A673 (cell line): ENCODE data around the gene SH2D2A. TPM values are rescaled to one million over a fixed set of nuclear protein-coding genes. Genes with fewer than 3 reads are reported as not detected.

Source experiments
- BruUV-seq: library from RNA; stranded (reverse); fragments of 400-500 nt; replicated peaks from 2 replicates; lab custom pipeline; 2021; lab: Mats Ljungman, UMichigan
- CTCF ChIA-PET: fragments of 300-600 bp; sonication (Branson Sonifier 250); formaldehyde crosslinking; loops from one replicate; lab custom pipeline; 2022; ENCODE audit warnings: antibody characterized with exemption; lab: Charles Lee
- POLR2A ChIA-PET: fragments of 300-600 bp; sonication (Branson Sonifier 250); formaldehyde crosslinking; loops from one replicate; lab custom pipeline; 2022; ENCODE audit warnings: antibody characterized with exemption; ENCODE audit not compliant: low non-redundant PET; lab: Charles Lee
- DNase-seq: peaks from one replicate; pipeline ENCODE4 v3.0.0-alpha.2; 2015; ENCODE audit warnings: low spot score
- H3K27ac ChIP-seq: fragments of 200-600 bp; sonication (generic); 2 replicates; pipeline ENCODE4 v1.5.1; 2016; ENCODE audit warnings: mixed run types, low read depth, mild to moderate bottlenecking, mixed read lengths, antibody characterized with exemption, low read length; ENCODE audit not compliant: poor library complexity, severe bottlenecking
- H3K27me3 ChIP-seq: fragments of 200-600 bp; sonication (generic); replicated peaks from 2 replicates; pipeline ENCODE4 v1.6.1; 2017; ENCODE audit warnings: mixed run types, low read depth, mild to moderate bottlenecking, mixed read lengths, antibody characterized with exemption, low read length; ENCODE audit not compliant: insufficient read depth, poor library complexity
- H3K36me3 ChIP-seq: fragments of 200-600 bp; sonication (generic); 2 replicates; pipeline ENCODE4 v1.6.1; 2016; ENCODE audit warnings: mixed run types, mild to moderate bottlenecking, mixed read lengths, antibody characterized with exemption, low read length; ENCODE audit not compliant: insufficient read depth, poor library complexity, severe bottlenecking
- H3K4me1 ChIP-seq: fragments of 200-600 bp; sonication (generic); 2 replicates; pipeline ENCODE4 v1.6.1; 2017; ENCODE audit warnings: mixed run types, mild to moderate bottlenecking, mixed read lengths, antibody characterized with exemption, low read length; ENCODE audit not compliant: insufficient read depth, poor library complexity, severe bottlenecking
- H3K4me3 ChIP-seq: fragments of 200-600 bp; sonication (generic); 2 replicates; pipeline ENCODE4 v1.5.1; 2016; ENCODE audit warnings: low read depth, mixed run types, mild to moderate bottlenecking, mixed read lengths, low read length; ENCODE audit not compliant: poor library complexity, severe bottlenecking
- H3K9me3 ChIP-seq: fragments of 200-600 bp; sonication (generic); 2 replicates; pipeline ENCODE4 v1.6.1; 2016; ENCODE audit warnings: mixed run types, low read depth, mild to moderate bottlenecking, mixed read lengths, antibody characterized with exemption, low read length; ENCODE audit not compliant: poor library complexity, severe bottlenecking
- EZH2 ChIP-seq: fragments of 200-600 bp; sonication (generic); IDR thresholded peaks from 2 replicates; pipeline ENCODE4 v1.6.1; 2017; ENCODE audit warnings: borderline replicate concordance, low read depth, mild to moderate bottlenecking, mixed read lengths, antibody characterized with exemption, low read length; ENCODE audit not compliant: poor library complexity, severe bottlenecking
- intact Hi-C: fragments of 100-400 bp; cut with micrococcal nuclease; formaldehyde crosslinking; loops from one replicate; pipeline ENCODE4 v1.10.0; 2022; ENCODE audit not compliant: unreplicated experiment
- total RNA-seq: library from RNA; stranded (reverse); gene quantifications from 2 replicates; pipeline ENCODE4 v1.2.3, GENCODE V29; 2021
- TF ChIP-seq, protein P1 (sequence below): fragments of 300-800, 200-600 bp; sonication (generic); conservative IDR thresholded peaks from 2 replicates; pipeline ENCODE4 v1.5.1; 2017; ENCODE audit warnings: low read depth, mild to moderate bottlenecking, antibody characterized with exemption, low read length, moderate library complexity, mixed read lengths

The SH2D2A gene
- total RNA-seq, 1 experiment from 2014 or later = 3.5 TPM

DNA sequence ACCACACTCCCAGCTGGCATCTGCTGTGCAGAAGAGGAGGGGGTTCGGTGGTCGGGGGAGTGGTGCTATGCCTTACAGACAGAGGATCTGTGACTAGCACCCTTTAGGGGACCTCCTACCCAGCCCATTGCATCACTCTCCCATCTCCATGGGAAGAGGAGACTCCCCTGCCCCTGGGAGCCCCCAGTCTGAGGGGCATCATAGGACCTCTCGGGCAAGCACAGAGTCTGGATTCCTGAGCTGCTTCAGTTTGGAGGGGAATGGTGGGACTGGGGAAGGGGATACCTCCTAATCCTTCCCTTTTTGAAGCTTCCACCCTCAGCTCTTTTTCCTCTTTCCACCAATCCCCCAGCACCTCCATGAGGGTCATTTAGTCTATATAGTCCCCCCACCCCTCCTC lies 40.9 kb upstream of the SH2D2A start:
- POLR2A ChIA-PET = no interaction called here
- no peak overlapping the region for H3K4me3 ChIP-seq
- CTCF ChIA-PET = interaction anchor here (0.8 to 1.2 kb wide), 4 partner anchors 70 to 169 kb away, joined by 3 to 5 read pairs (median 4); no protein-coding TSS in a partner anchor
- intact Hi-C loops = no loop called here
- no peaks in the 10 kb centered on the region for H3K36me3 ChIP-seq
- no TSS peak for BruUV-seq
- peaks cover 27% of the 10 kb centered on the region for H3K27me3 ChIP-seq
- no peak for DNase-seq
- no peaks in the 10 kb centered on the region for H3K9me3 ChIP-seq
- H3K27ac ChIP-seq = no peak overlapping the region
- TF ChIP-seq, protein P1, sequence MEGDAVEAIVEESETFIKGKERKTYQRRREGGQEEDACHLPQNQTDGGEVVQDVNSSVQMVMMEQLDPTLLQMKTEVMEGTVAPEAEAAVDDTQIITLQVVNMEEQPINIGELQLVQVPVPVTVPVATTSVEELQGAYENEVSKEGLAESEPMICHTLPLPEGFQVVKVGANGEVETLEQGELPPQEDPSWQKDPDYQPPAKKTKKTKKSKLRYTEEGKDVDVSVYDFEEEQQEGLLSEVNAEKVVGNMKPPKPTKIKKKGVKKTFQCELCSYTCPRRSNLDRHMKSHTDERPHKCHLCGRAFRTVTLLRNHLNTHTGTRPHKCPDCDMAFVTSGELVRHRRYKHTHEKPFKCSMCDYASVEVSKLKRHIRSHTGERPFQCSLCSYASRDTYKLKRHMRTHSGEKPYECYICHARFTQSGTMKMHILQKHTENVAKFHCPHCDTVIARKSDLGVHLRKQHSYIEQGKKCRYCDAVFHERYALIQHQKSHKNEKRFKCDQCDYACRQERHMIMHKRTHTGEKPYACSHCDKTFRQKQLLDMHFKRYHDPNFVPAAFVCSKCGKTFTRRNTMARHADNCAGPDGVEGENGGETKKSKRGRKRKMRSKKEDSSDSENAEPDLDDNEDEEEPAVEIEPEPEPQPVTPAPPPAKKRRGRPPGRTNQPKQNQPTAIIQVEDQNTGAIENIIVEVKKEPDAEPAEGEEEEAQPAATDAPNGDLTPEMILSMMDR = no peak
- TF ChIP-seq EZH2 = no peak
- H3K4me1 ChIP-seq = peaks cover 10% of the 10 kb centered on the region

DNA sequence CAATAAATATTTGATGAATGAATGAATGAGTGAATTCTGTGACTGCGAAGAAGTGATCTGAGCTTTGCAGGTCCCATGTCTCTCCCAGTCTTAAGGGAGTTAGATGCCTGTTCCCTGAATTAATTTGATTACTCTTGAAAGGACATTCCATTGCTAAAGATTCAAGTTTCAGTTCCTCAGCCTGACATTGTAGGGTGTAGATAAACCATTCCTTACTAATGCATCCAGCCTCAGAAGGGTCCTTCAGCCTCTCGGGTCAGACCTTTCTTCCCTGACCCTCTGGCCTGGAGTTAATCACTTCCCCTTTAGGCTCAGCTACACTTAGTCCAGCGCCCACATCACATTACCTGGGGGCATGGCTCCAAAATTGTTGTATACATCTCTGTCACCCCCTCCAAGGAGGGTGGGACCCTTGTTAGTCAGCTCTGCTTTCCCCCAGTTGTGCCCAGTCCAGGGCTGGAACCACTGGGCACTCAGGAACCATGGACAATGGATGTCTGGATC lies 39.7 kb upstream of the SH2D2A start:
- no peak for DNase-seq
- ChIA-PET CTCF (no interaction called here), POLR2A (no interaction called here)
- H3K27me3 ChIP-seq = peaks cover 26% of the 10 kb centered on the region
- peaks cover 10% of the 10 kb centered on the region for H3K4me1 ChIP-seq
- intact Hi-C loops = no loop called here
- TF ChIP-seq EZH2 = no peak
- TF ChIP-seq, protein P1 = no peak
- no peak overlapping the region for H3K27ac ChIP-seq
- no TSS peak for BruUV-seq
- no peak overlapping the region for H3K4me3 ChIP-seq
- no peaks in the 10 kb centered on the region for H3K9me3 ChIP-seq
- no peaks in the 10 kb centered on the region for H3K36me3 ChIP-seq

DNA sequence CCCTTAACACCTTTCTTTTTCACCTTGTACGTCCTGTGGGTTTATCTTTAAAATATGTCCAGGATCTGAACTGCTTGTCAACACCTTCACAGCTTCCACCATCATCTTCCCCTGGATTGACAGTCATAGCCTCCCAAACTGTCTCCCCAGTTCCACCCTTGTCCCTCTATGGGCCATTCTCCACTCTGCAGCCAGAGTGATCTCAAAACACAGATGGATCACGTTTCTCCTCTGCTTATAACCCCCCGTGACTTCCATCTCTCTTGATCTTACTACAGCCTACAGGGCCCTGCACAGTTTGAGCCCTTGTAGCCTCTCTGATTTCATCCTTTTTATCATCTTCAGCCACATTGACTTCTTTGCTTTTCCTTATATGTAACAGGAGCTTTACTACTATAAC lies 38.0 kb upstream of the SH2D2A start:
- H3K27me3 ChIP-seq = peaks cover 18% of the 10 kb centered on the region
- no peaks in the 10 kb centered on the region for H3K9me3 ChIP-seq
- DNase-seq = no peak
- peaks cover 3% of the 10 kb centered on the region for H3K4me1 ChIP-seq
- no peak overlapping the region for H3K27ac ChIP-seq
- no peak overlapping the region for H3K4me3 ChIP-seq
- CTCF ChIA-PET = interaction anchor here (1.2 kb wide), 1 partner anchor 16 kb away, joined by 3 read pairs; no protein-coding TSS in a partner anchor
- intact Hi-C loops = no loop called here
- BruUV-seq = no TSS peak
- TF ChIP-seq, protein P1 = no peak
- TF ChIP-seq EZH2 = no peak
- POLR2A ChIA-PET = no interaction called here
- H3K36me3 ChIP-seq = no peaks in the 10 kb centered on the region
